ENCODE data around the gene VASH1.

VASH1 gene

DNA sequence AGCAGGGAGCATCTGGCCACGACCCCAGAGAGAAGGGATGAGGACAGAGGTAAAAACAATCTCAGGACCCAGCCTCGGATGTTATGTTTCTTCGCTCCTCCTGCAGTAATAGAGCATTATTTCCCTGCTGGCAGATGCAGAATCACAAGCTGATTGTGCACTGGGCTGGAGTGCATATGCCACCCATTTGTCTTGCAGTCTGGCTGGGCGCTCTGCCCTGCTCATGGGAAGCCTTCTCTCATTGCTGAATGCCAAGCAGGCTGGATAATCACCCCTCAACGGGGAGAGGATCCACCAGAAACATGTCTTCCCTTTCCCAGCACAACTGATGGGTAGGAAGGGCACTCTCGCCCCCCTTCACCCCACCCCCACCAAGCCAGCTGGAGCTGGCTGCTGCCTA is 8.5 kb upstream of the VASH1 start:
- no peak for DNase-seq

DNA sequence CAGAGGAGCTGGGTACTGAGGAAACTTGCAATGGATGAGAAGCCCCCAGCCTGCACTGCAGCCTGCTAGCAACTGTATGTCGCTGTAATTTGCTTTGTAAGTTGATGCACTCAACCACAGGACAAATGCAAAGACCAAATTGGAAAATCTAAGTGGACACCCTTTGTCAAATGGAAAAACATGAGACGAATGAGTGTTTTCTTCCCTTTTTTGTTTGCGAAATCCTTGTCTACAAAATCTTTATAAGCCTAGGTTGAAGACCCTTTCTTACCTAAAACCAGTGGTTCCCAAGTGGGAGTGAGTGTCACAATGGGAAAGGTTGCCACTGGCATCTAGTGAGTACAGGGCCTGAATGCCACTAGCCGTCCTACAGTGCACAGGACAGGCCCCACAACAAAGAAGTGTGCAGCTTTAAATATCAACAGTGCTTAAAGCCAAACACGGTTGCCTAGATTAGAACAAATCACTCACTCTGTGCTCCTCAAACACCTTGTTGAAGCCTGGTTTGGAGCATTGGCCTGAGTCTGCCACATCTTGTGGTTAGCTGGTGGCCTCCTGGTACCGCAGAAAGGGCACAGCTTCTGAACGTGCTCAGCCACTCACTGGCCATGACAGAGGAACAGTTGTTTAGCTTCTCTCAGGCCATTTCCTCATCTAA is 7.6 kb upstream of the VASH1 start:
- no peak for DNase-seq

GRCh38 chr14:76754586-76754985 is 6.7 kb upstream of the VASH1 start:
- no peak for DNase-seq

DNA sequence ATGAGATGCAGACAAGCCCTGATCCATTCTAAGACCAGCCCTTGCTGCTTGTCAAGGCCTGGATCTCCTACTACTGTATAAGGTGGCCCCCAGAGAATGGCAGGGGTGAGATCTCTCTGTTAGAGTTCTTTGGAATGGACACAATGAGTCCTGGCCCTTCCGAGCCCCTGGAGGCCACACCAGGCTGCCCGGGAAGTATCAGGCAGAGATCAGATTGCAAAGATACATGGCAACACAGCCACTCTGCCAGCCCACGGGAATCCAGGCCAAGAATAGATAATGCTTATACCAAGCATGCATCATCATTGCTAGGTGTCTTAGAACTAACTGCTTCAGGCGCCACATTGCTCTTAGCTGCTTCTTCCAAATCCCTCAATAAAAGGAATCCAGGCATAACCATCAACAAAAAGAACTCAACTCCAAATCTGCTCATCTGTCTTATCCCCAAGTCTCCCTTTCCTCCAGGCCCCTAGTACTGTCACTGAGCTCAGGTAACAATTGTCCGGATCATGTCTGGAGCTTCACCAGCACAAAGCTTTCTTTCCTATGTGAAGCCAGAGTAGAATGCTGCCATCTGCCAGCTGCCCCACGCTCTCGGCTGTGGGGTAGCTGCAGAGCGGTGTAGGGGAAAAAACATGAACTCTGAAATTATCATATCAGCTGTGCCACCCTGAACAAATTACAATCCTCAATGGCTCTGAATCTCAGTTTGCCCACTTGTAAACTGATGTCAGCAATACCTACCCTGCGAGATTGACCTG is 5.5 kb upstream of the VASH1 start:
- no peak for DNase-seq

DNA sequence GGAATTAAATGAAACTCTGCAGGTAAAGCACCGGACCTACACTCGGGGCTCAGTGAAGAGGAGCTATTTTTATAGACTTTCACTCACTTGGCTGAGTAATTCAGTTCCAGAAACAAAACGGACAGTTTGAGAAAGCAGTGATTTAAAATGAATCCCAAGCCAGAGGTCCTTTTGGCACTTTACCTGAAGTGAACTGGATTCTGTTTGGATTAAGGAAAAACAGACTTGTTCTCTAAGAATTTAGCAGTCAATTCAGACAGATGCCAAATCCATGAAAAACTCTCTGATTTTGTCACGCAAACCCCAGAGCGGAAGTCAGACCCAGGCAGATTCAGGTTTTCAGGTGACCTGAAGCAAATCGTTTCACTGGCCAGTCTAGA is 4.9 kb upstream of the VASH1 start:
- no peak for DNase-seq

GRCh38 chr14:76759589-76759988 is 1.7 kb upstream of the VASH1 start:
- no peak for DNase-seq

DNA sequence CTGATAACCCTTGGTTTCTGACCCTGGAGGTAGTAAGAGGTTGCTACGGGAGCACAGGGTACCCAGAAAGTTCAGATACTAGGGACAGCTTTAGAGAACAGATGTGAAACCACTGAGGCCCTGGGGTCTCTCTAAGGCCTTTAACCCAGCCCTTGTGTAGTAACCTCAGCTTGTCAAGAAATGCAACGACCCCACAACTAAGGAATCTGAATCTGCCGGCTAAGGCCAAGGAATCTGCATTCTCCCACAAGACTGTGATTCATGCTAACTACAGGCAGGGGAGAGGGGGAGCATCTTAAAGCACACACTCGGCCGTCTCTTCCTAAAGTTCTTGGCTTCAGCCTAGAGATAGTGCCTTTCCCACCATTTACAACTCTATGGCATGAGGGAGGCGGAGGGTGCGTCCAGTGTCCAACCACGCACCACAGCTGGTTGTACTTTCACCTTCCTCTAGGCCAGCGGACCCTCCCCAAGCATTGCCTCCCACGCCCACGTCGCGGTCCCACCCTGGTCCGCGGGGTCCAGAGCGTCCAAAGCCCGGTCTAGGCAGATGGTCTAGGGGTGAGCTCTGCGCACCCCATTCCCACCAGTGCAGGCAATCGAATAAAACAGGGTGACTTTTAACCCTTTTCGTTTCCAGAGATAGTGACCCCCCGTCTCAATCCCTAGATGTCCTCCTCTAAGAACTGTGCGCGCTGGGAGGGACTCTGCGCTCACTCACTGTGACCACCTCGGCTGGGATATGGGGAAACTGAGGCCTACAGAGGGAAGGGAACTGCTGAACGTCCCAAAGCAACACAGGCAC is 735 bp upstream of the VASH1 start:
- DNase-seq = no peak

- no peak for DNase-seq
Observed at GRCh38 chr14:76761960-76762410, 717 bp downstream of the VASH1 start.

GRCh38 chr14:76762411-76763095 is 1.3 kb downstream of the VASH1 start:
- no peak for DNase-seq

DNA sequence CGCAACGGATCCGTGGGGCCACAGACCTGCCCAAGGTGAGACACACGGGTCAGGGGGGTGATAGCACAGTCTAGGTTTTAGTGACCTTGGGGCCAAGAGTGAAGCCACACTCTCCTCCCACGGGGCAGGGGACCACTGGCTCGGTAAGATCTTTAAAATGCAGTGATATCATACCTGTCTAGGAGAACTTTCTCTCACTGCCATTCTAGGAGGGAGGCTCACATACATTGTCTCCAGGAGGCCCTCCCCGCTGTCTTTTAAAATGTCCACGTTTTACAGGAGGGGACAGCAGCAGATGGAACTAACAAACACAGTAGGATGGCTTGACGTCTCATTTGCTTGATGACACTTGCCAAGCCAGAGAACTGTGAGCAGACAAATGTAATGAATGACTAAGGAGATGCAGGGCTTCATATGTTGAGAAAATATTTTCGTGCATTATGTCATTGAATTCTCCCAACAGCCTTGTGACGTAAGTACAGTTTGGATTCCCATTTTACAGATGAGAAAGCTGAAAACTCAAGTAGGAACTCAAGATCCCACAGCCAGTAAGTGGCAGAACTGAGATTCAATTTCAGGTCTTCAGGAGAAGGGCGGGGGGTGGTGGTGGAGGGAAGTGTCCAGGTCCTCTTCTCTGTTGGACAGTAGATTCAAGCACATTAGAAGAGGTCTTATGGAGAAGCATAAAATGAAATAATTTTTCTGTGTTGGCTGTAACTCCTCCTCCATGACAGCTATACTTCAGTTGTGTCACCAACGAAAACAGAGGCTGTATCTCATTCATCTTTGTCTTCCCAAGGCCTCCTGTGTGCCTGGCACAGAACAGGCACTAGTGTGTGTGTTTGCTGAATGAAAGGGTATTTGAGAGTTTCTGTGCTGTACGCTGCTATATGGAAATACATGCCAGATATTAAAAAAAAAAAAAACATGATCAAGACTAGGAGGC is 2.1 kb downstream of the VASH1 start:
- DNase-seq = no peak

DNA sequence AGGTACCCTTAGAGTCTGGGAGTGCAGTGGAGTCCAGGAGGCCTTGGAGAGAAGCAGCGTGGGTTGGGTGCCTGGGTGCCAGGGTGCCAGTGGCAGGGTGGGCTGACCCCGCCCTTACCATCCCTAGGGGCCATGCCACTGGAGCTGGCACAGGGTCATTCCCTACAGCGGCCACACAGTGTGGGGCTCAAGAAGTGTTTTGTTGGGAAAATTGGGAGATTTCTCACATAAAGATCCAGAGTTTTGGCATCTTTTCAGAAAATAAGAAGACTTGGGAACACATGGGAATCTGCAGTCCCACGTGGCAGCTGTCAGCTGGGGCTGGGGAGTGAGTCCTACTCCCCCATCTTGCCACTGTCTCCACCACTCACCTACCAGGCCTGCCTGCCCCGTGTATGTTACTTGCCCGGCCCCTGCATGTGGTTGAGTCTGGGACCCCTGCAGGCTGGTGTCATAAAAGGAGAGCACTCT is 4.2 kb downstream of the VASH1 start:
- no peak for DNase-seq

DNA sequence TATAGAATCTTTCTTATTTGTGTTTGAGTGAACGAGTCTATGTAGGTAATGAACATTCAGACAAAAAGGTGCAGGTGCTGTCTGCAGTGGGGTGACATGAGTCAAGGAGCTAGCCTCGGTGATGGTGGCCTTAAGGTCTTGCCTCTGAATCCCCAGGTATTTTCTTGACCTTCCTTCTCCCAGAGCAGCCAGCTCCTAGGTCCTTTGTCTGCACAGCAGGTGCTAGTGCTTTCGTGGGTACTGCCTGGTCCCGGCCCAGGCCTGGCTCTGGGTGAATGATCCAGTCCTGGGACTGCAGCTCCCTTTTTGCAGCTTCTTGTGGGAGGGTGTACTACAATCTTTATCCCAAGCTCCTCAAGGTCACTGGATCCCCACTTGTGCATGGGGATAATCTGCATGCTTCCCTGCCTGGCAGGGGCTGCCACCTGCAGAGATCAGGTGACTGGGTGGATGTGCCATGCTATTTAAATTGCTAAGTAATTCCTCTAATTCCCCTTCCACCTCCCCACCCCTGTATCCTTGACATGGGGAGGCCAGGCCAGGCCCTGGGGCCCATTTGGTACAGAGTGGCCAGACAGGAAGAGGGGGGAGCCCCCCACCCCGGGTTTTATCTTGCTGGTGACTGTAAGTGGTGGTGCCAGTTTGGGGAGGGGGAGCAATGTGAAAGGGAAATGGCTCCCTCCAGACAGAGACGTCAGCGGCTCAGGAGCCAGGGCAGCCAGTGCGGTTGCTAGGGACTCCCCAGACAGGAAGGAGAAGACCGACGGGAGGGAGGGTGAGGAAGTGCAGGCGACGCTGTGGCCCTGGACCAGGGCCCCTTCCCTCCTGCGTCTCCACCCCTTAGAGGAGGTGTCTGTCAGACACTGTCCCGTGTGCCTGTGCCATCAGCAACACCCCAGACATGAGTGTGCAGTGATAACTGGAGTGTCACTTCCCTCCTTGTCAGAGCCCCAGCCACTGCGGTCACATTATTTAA is 6.7 kb downstream of the VASH1 start:
- no peak for DNase-seq

DNA sequence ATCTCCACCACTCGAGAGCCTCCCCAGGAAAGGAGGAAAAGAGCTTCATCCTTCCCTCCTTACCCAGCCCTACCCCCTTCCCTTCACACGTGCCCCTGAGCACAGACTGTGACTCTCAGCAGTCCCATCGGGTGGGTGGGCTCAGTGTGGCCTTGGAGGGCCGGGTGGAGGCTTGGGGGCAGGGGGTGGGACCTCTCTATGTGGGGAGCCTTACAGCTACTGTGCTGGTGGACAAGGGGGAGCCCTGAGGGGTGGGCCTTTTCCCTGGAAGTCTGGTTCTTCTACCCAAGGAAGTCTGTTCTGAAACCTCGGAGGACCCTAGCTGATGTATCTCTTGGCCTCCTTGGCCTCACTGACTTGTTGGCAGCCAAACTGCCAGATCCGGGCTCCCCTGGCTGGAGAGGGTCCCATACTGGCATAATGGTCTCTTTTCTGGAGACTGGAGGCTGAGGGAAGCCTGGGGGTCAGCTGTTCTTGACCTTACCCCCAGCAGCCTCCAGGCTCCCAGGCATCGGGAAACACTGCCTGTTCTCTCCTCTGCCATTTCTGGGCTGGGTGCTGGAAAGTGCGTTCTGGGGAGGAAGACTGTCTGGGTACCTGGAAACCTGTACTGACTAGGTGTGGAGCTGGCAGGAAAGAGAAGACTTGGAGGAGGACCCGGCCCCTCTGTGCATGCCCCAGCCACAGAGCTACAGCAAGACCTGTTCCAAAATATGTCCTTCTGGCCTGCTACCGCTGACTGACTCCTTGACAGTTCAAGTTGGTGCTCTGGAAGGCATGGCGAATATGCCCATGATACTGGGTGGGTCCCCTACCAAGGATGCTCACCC is 7.6 kb downstream of the VASH1 start:
- DNase-seq = no peak

GRCh38 chr14:76769636-76770292 is 8.5 kb downstream of the VASH1 start:
- no peak for DNase-seq

- DNase-seq = no peak
Observed at GRCh38 chr14:76770521-76771436, 9.5 kb downstream of the VASH1 start.

DNA sequence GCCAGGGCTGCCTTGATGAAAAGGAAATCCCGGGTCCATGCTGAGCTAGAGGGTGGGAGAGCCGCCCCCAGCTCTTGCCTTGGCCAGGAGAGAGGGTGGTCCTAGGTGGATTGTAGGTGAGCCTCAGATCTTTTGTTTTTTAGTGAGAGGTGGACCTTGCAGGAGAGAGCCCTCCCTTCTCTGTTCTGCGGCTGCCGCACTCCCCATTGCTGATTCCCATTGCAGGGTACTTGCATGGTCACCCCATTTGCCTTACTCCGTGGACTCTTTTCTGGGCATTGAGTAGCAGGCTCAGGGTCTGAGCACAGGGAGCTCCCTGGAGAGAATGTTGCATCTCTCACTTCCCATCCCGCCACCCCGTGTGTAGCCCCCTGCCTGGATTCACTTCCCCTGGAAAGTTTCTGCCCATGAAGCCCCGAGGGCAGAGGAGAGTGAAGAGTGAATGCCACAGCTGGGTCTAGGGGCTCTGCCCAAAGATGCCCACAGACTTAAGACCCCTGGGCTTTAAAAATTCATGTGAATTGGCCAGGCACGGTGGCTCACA is 10.2 kb downstream of the VASH1 start:
- no peak for DNase-seq

- DNase-seq = no peak
Observed at GRCh38 chr14:76772300-76773187, 11.3 kb downstream of the VASH1 start.

Measured in NCI-H187 treated with DMSO at 0.1 percent for 48 hours (cell line).